GM19468 (cell line): ENCODE results near the gene SPCS3.
"Not testable (repeated sequence)": the region's sequence is repeated elsewhere in the genome, so short reads cannot be mapped to it uniquely, and the experiment has no call there.

Experiments used
- ATAC-seq: cut with Tn5 transposase; IDR thresholded peaks from one replicate; pipeline ENCODE4 v1.9.1; 2021; ENCODE audit warnings: mild to moderate bottlenecking, moderate library complexity, moderate number of reproducible peaks; ENCODE audit not compliant: unreplicated experiment; ENCODE audit errors: extremely low read depth

SPCS3 gene

DNA sequence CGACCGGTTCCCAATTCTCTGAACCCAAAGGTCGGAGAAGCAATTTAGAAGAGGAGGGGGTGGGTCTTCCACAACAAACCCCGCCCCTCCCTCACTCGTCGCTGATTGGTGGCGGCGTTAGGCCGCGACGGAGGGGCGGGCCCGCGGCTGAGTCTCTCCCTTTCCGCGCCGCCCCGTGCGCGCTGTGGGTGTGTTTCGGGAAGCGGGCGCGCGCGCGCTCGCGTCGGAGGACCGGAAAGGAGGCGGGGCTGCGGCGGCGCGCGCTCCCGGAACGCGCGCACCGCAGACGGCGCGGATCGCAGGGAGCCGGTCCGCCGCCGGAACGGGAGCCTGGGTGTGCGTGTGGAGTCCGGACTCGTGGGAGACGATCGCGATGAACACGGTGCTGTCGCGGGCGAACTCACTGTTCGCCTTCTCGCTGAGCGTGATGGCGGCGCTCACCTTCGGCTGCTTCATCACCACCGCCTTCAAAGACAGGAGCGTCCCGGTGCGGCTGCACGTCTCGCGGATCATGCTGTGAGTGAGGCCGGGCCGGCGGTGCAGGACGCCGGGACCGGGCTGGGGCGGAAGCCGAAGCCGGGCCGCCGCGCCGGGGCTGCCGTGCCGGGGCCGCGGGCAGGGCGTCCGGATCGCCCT is at the start of gene SPCS3:
TSS of gene SPCS3 (plus strand) at position 263 of the 636 bp plus-strand sequence. CDS start at position 374, 111 bp downstream.
- ATAC-seq = peak; percentile 92

DNA sequence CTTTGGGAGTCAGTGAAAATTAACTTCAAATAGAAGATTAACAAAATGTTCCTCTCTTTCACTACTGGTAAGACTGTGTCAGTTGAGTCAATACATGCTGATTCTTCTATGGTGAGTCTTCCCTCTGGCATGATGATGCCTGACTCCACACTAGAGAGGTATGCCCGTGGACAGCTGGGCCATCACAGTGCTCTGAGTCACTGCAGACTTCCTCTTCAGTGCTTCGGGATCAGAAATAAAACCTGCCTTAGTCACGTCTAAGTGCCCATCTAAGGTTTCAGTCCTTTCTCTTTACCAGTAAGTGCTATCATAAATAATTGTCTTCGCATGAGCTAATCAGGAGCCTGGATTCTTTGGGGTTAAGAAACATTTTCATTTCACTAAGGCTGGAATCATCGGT is 49.1 kb upstream of the SPCS3 start:
- ATAC-seq = no peak

DNA sequence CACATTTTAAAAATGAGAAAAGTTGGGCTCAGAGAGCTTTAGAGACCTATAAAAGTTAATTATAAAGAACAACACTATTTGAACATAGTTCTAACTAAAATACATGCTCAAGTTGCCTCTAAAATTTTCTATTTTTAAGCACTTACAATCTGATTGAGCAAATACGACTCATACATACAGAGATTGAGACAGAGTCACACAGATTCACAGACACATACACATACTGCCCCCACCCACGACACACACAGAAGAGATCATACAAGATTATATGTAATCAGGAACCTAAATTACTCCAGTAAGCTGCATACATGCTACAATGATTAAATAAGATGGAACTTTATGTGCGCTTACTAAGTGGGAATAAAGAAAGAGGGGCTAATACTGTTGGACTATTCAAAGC is 48.0 kb upstream of the SPCS3 start:
- ATAC-seq = no peak

DNA sequence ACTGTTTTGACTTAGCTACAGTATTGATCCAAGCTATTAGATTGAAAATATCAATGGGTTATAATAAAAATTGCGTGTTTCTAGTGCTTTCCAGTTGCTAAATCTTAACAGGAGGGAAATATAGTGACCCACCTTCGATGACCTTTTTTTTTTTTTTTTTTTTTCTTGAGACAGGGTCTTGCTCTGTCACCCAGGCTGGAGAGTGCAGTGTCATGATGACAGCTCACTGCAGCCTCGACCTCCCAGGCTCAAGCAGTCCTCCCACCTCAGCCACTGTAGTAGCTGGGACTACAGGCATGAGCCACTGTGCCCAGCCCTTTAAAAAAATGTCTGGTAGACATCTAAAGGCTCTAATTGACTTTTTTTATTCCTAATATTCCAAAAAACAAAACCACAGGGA is 47.0 kb upstream of the SPCS3 start:
- no peak for ATAC-seq

DNA sequence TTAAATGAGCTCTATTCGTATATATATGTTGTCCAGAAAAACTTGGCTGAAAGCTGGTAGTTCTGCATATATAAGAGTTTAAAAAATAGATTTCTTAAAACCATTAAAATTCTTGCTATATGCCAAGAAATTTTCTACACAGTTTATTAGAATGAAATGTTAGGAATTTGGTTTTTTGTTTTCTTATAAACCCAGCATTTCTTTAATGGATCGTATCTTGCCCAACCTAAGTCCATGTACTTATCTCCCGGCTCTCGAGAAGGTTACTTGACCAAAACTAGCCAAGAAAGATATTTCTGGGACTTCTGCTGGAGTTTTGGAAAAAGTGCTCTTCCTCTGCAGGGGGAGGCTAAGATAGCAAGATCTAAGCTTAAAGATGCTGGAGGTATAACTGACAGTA is 46.0 kb upstream of the SPCS3 start:
- no peak for ATAC-seq

DNA sequence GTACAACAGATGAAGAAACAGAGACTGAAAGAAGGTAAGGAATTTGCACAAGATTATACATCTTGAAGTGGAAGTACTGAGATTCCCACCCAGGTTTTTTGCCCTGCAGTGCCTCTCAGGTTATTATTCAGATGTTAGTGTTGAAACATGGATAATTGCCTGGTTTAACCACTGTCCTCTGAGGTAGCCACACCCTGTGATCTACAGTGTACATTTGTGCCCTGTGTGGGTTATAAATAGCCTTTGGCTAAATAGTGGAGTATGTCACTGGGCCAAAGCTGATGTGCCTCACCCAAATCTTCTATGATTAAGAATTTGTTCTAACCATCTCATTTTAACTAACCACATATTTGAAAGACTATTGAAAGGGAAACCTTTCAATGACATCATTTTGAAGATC is 45.3 kb upstream of the SPCS3 start:
- ATAC-seq = no peak

DNA sequence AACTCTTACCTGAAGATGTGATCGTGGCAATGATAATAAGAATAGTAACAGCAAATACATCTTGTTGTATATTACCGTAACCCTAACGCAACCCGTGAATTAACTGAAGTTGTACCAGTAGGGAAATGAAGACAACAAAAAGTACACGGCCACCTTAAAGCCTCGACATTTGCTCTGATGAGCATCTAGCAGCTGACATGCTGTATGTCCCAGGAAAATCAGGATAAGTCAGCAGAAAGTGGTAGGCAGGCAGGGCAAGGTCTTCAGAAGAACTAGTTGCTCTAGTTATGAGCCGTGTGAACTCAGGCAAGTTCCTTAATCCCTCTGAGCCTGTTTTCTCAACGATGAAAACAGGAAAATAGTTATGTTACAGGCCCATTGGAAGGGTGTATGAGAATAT is 43.1 kb upstream of the SPCS3 start:
- ATAC-seq = no peak

DNA sequence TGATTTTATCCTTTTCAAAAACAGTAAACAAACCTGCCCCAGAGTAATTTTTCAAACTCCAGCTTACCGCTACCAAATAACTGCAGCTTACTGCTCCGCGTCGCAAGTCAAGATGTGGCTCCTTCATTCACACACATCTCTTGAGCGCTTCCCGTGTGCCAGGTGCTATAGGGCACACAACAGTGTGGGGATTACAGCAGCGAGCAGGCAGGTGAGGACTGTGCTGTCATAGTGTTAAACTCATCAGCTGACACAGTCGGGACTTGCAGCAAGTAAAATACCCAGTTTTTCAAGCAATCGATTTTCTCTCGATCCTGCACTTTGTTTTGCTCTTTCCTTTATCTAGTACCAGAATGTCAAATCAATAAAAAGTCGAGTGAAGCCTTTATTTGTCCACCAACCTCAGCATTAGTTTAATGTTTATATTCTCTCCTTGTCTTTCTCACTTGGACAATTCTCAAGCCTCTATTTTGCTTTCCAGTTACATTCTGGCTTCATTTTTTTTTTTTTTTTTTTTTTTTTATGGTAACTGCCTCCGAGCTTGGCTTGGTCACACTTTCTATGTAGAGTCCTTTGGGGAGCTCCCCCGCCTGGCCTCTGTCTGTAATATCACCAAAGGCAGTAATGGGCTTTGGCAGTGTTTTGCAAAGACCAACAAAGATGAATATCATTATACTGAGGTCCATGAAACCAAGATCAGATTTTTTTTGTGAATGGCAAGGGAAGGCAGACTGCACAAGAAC is 42.4 kb upstream of the SPCS3 start:
- ATAC-seq = peak; percentile 83

DNA sequence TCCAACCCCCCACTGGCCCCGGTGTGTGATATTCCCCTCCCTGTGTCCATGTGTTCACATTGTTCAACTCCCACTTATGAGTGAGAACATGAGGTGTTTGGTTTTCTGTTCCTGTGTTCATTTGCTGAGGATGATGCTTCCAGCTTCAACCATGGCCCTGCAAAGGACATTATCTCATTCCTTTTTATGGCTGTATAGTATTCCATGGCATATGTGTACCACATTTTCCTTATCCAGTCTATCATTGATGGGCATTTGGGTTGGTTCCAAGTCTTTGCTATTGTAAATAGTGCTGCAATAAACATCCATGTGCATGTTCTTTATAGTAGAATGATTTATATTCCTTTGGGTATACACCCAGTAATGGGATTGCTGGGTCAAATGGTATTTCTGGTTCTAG is 40.2 kb upstream of the SPCS3 start:
- not testable (repeated sequence) for ATAC-seq

DNA sequence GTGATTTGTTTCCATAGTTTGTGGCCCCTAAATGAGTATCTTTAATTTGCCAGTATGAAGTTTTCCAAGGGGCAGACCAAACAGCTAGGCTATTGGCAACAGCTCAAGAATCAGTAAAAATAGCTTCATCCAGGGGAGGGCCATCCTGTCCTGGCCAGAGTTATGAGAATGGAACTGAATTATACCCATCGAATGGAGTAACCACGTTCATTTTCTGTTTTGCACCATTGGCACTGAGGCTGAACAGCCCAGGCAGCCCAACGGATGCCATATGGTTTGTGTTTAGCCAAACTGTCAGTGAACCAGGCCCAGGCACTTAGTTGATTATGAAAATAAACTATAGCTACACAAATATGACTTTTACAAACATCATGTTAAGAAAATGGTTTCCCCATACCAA is 33.0 kb upstream of the SPCS3 start:
- ATAC-seq = no peak

DNA sequence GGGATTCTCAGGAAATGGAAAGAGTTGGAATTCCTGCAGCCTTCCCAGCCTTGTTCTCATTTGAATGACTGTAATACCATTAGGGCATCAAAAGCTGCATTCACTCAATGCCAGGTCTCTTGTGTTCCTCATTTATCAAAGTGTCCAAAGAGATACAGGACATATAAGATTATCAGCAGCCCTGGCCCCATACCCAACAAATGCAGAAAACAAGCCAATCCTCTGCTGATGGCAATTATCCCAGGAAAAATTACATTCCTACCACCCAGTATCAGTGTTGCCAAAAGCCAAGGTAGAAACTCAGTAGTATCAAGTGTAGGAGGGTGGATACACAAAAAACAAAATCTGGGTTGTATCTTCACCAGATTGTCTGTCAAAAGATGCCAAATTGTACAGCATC is 32.2 kb upstream of the SPCS3 start:
- ATAC-seq = no peak

DNA sequence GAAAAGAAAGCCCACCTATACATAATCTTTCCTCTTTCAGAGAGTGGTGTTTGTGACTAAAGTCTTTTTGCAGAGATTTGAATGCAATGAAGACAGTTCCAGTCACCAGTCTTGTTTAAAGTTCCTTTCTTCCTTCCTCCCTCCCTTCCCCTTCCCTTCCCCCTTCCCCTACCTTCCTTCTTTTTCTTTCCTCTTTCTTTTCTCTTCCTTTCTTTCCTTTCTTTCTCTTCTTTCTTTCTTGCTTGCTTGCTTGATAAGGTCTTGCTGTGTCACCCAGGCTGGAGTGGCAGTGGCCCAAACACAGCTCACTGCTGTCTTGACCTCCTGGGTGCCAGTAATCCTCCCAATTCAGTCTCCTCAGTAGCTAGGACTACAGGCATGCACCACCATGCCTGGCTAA is 31.7 kb upstream of the SPCS3 start:
- ATAC-seq = no peak

DNA sequence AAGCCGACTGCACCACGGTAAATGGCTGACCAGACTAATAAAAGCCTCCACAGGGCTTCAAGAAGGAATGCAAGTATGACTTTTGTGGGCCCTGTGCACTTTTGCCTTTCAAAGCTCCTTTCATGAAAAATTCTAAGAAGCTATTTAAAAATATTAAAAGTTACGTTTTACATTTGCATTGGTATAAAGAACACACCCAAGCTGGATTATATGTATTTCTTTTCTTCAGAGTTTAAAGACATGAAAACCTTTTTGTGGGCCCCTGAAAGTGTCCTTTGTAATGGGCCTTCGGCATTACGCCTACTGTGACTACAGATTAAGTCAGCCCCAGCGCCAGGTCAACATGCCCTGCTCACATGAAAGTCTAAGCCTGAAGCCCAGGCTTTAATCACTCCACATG is 30.2 kb upstream of the SPCS3 start:
- ATAC-seq = no peak

DNA sequence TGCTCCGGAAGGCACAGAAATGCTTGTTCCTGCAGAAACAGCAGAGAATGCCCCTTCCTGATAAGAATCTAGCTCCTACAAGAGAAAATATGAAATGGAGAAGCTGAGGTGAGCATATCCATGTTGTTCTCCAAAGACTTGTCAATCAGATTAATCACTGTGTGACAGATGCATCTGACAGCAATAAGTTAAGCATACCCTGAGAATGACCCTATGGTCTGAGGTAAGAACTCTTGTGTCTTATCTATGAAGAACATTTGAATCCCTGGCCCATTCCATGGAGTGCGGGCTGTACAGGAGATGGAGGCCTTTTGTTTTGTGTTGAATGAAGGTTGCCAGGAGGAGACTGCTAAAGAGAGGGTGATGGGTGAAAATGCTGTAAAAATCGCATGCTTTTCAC is 29.2 kb upstream of the SPCS3 start:
- no peak for ATAC-seq

DNA sequence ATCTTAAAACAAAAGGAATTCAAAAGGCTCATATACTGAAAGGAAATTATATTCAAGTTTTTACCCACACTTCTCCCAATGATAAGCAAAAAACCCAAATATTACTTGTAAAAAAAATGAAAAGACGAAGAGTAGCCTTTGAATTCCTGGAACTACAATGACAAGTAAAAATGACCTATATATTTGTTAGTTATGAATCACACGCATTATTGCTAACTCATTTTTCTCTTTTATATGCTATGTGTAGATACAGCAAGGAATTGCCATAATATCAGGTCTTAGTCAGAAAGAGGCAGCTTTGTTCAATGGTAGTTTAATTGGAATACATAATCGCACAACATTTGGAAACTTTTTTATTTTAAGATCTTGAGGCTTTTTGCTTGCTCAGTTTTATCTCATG is 28.0 kb upstream of the SPCS3 start:
- ATAC-seq = no peak

DNA sequence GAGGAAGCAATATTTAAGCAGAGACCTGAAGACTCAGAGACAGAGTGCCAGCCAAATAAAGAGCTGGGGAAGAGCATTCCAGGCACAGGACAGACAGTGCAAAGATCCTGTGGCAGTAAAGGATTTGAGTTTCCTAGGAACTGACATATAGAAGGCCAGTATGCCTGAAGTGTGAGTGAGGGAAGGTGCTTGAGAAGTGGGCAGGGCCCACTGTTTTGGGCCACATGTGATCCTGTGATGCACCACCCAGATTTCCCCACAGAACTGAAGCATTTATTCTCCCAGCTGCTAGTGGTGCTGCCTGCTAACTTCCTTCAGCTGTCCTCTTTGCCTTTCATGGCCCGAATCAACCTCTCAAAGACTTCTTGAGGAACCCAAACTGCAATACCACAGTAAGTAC is 26.8 kb upstream of the SPCS3 start:
- no peak for ATAC-seq

DNA sequence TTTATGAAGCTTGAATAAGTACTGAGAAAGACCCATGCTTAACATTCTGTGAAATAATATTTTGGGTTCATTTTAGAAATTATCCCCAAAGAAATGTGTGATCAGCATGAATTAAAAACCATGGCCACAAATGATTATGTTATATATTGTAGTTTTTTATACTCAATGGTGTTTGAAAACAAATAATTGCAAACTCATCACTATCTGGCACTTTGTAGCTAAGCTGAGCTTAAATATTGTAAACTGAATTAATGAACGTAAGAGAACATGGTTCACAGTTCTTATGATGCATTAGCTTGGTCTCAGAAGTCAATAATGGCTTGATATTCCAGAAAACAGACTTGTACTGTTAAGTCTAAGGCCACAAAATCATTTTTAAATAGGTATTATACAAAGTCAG is 26.1 kb upstream of the SPCS3 start:
- no peak for ATAC-seq

DNA sequence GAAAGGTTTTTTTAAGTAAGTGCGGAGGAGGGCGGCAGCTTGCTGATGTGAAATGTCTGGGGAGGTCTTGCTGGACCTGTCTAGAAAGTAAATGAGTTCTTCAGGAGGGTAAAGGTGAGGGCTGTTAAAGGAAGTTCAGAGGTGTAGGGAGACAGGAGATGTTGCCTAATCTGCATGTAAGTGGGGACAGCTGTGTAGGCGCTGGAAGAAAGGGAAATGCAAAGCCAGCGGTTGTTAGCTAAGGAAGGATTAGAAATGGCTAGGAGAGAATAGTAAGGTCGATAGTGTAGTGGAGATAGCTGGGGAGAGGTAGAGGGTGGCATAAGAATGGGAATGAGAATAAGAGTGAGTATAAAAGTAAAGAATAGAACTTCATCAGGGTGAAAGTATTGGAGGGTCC is 23.9 kb upstream of the SPCS3 start:
- ATAC-seq = not testable (repeated sequence)

DNA sequence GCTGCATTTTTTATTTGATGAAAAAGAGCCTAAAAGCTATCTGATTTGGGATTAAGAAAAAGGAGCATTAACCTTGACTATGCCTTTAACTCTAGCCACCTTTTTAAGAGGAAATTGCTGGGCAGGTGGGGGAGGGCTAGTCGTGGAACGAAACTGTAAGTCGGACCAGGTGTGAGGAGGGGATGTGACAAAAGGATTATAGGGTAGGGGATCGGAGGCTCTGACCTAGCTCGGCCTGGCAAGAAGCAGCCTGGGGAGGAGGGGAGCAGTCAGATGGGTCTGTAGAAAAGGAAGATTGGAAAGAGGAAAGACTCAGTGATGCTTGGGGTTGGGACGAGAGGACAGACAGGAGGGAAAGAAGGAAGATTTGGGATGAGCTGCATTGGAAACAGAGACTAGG is 21.1 kb upstream of the SPCS3 start:
- ATAC-seq = no peak

DNA sequence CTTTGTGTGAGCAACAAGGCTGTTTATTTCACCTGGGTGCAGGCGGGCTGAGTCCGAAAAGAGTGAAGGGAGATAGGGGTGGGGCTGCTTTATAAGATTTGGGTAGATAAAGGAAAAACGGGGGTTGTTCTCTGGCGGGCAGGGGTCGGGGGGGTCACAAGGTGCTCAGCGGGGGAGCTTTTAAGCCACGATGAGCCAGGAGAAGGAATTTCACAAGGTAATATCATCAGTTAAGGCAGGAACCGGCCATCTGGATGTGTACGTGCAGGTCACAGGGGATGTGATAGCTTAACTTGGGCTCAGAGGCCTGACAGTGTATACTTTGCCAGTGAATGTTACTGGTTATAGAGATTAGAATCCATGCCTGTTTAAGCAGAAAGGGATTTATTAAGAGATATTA is 19.7 kb upstream of the SPCS3 start:
- ATAC-seq = no peak

DNA sequence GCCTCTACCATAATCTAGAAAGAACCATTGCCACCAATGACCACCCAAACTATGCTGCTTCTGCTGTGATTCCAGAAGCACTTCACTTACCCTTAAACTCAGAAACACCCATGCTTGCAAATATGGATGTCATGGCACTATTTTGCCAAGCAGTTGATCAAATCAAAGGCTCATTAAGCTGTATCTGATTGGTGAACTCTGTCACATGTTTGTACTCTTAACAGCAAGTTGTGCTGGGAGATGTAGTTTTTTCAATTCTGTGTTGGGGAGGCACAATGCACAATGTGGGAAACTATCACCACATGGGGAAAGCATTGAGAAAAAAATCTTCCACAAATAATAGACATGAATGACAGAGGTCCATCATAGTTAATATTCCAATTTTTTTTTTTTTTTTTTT is 19.2 kb upstream of the SPCS3 start:
- ATAC-seq = no peak
